ENCODE measurements around the gene RENBP. TPM values are rescaled to one million over a fixed set of nuclear protein-coding genes. Genes with fewer than 3 reads are reported as not detected.
A peak's percentile ranks its signal among the peaks of the same experiment; 100 is the strongest.

The RENBP gene
- total and polyA plus RNA-seq, 9 of the 15 experiments (the other 6 are each of a cell fraction or from before 2014, with no cell fraction given), result 0.07 to 14.8 (median 10.6) TPM; not detected in 1

DNA sequence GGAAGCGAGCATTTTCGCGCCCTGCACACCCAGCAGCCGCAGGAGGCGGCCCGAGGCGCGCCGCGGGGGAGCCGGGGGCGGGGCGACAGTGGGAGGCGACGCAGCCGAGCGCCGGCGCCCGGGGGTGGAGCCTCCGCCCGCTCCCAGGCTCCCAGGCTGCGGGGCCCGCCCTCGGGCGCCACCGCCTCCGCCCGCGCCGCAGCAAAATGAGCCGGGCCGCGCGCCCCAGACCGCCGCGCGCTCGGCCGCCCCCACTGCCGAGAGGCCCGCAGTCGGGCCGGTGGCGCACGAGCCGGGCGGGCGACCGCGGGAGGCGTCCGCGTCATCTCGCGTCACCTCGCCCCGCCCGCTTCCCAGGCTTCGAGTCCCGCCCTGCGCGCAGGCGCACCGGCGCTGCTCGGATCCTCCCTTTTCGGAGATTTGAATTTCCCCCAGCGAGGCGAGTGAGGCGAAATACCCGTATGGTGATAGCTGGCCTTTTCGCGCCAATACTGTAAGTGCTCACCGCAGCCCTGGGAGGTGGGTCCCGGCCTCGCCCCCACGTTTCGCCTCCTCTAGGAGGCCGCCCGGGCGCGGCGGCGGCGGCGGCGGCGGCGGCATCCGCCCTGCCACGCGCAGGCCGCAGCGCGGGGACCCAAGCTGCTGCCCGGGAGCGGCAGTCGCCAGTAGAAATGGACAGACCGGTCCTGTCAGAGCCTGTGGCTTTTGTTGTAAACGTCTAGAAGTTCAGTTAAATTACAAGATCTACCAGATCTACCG, 28.1 kb upstream of the RENBP start, which contains the start of gene TMEM187 (continued):
- TF ChIP-seq, protein P1, sequence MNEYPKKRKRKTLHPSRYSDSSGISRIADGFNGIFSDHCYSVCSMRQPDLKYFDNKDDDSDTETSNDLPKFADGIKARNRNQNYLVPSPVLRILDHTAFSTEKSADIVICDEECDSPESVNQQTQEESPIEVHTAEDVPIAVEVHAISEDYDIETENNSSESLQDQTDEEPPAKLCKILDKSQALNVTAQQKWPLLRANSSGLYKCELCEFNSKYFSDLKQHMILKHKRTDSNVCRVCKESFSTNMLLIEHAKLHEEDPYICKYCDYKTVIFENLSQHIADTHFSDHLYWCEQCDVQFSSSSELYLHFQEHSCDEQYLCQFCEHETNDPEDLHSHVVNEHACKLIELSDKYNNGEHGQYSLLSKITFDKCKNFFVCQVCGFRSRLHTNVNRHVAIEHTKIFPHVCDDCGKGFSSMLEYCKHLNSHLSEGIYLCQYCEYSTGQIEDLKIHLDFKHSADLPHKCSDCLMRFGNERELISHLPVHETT (CRISPR knock-in tag; conservative IDR thresholded peaks at IDR 0.05 in 1 of 2, IDR thresholded peaks at IDR 0.05 in 1 of 2), result peak in 1 of 2 experiments; percentile 92; a peak in 2 of 4 replicates
- no peak for TF ChIP-seq TEAD2 (tag; IDR thresholded peaks at IDR 0.05)
- TF ChIP-seq, protein P2, sequence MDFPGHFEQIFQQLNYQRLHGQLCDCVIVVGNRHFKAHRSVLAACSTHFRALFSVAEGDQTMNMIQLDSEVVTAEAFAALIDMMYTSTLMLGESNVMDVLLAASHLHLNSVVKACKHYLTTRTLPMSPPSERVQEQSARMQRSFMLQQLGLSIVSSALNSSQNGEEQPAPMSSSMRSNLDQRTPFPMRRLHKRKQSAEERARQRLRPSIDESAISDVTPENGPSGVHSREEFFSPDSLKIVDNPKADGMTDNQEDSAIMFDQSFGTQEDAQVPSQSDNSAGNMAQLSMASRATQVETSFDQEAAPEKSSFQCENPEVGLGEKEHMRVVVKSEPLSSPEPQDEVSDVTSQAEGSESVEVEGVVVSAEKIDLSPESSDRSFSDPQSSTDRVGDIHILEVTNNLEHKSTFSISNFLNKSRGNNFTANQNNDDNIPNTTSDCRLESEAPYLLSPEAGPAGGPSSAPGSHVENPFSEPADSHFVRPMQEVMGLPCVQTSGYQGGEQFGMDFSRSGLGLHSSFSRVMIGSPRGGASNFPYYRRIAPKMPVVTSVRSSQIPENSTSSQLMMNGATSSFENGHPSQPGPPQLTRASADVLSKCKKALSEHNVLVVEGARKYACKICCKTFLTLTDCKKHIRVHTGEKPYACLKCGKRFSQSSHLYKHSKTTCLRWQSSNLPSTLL (IDR thresholded peaks at IDR 0.05), result no peak
- TF ChIP-seq HDAC8 (tag; IDR thresholded peaks at IDR 0.05), result 0 out of 2 replicates have a peak, but pooled peaks have one; percentile 39
- TF ChIP-seq ZNF224 (CRISPR knock-in tag; IDR thresholded peaks at IDR 0.05), result no peak
- no peak for TF ChIP-seq MYNN (IDR thresholded peaks at IDR 0.05)
- TF ChIP-seq MYNN (CRISPR knock-in tag; IDR thresholded peaks at IDR 0.05), result no peak
- no peak for TF ChIP-seq SAFB (IDR thresholded peaks at IDR 0.05; ENCODE audit: borderline replicate concordance, low read depth, low read length)
- peak in 2 of 3 experiments; percentile 3 to 20 for TF ChIP-seq YY1 (IDR thresholded peaks at IDR 0.05; ENCODE audit: borderline replicate concordance in 1 of 3, control insufficient read depth in 1 of 3, extremely low read depth in 1 of 3, insufficient read depth in 3 of 3, insufficient read length in 1 of 3, insufficient replicate concordance in 2 of 3, low read depth in 1 of 3, low read length in 2 of 3)
- TF ChIP-seq CTBP1 (IDR thresholded peaks at IDR 0.05; ENCODE audit: borderline replicate concordance), result peak; percentile 69; the same call in 1 of the 2 replicates
- TF ChIP-seq ILF3 (IDR thresholded peaks at IDR 0.05; ENCODE audit: borderline replicate concordance), result no peak
- no peak for TF ChIP-seq STAT5B (CRISPR knock-in tag; IDR thresholded peaks at IDR 0.05)
- TF ChIP-seq ESRRA (IDR thresholded peaks at IDR 0.05; ENCODE audit: borderline replicate concordance, low read depth), result peak; percentile 15; the same call in 1 of the 2 replicates
- TF ChIP-seq ARNT (IDR thresholded peaks at IDR 0.05), result no peak
- TF ChIP-seq, protein P3, sequence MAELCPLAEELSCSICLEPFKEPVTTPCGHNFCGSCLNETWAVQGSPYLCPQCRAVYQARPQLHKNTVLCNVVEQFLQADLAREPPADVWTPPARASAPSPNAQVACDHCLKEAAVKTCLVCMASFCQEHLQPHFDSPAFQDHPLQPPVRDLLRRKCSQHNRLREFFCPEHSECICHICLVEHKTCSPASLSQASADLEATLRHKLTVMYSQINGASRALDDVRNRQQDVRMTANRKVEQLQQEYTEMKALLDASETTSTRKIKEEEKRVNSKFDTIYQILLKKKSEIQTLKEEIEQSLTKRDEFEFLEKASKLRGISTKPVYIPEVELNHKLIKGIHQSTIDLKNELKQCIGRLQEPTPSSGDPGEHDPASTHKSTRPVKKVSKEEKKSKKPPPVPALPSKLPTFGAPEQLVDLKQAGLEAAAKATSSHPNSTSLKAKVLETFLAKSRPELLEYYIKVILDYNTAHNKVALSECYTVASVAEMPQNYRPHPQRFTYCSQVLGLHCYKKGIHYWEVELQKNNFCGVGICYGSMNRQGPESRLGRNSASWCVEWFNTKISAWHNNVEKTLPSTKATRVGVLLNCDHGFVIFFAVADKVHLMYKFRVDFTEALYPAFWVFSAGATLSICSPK (IDR thresholded peaks at IDR 0.05; ENCODE audit: borderline replicate concordance), result no peak
- TF ChIP-seq ZNF57 (CRISPR knock-in tag; IDR thresholded peaks at IDR 0.05), result no peak
- TF ChIP-seq SRSF3 (IDR thresholded peaks at IDR 0.05; ENCODE audit: insufficient read depth, low read length), result no peak
- no peak for TF ChIP-seq CAMTA2 (CRISPR knock-in tag; conservative IDR thresholded peaks at IDR 0.05)
- peak in 1 of 2 experiments; percentile 26; a peak in 1 of 4 replicates for TF ChIP-seq SIN3A (IDR thresholded peaks at IDR 0.05; ENCODE audit: borderline replicate concordance in 2 of 2, control insufficient read depth in 1 of 2, low read depth in 2 of 2, low read length in 2 of 2)
- TF ChIP-seq TAF1 (IDR thresholded peaks at IDR 0.05; ENCODE audit: control insufficient read depth, extremely low read depth, insufficient read depth, low read length, severe bottlenecking), result peak; percentile 56
- no peak for TF ChIP-seq SIRT6 (IDR thresholded peaks at IDR 0.05; ENCODE audit: low read depth, low read length)
- no peak for TF ChIP-seq TCF7L2 (IDR thresholded peaks at IDR 0.05; ENCODE audit: low read depth, low read length)
